Uterus (tissue), 2 donors: ENCODE results near the gene CAMTA1.

ENCODE experiments used
- CTCF ChIP-seq, 4 experiments: fragments of 200-600 bp in 2 of 4; fragments of 450-650 bp in 2 of 4; sonication (generic) in 2 of 4; IDR thresholded peaks; one replicate each; pipeline ENCODE4 v1.5.1; 2016 to 2019; ENCODE audit warnings: antibody characterized with exemption in 4 of 4, mild to moderate bottlenecking in 2 of 4, moderate library complexity in 1 of 4
- POLR2A ChIP-seq, 2 donors: fragments of 450-650 bp; IDR thresholded peaks; one replicate each; pipeline ENCODE4 v1.6.1; 2016; ENCODE audit warnings: antibody characterized with exemption in 2 of 2, mild to moderate bottlenecking in 1 of 2, moderate library complexity in 1 of 2

GRCh38 chr1:6745073-6745472 is 40.2 kb upstream of the CAMTA1 start:
- TF ChIP-seq CTCF (IDR thresholded peaks at IDR 0.05), result no peak
- TF ChIP-seq POLR2A (IDR thresholded peaks at IDR 0.05), result no peak
